Vagina (tissue), 2 donors: ENCODE measurements around the gene CCDC185. TPM values are rescaled to one million over a fixed set of nuclear protein-coding genes. Genes with fewer than 3 reads are reported as not detected.

Experiments
- DNase-seq, 2 donors: peaks; one replicate each; pipeline ENCODE4 v3.0.0-alpha.2; 2017; ENCODE audit errors: extremely low spot score in 2 of 2
- H3K27ac ChIP-seq: fragments of 200-600 bp; sonication (generic); one replicate; pipeline ENCODE4 v1.5.1; 2019
- H3K27me3 ChIP-seq: fragments of 200-600 bp; sonication (generic); one replicate; pipeline ENCODE4 v1.5.1; 2019
- H3K36me3 ChIP-seq, 2 donors: fragments of 200-600 bp; sonication (generic); one replicate each; pipeline ENCODE4 v1.5.1; 2017 to 2019
- H3K4me1 ChIP-seq: fragments of 200-600 bp; sonication (generic); one replicate; pipeline ENCODE4 v1.5.1; 2019
- H3K4me3 ChIP-seq, 2 donors: fragments of 200-600 bp; sonication (generic); 1 replicate in 1 of 2; 2 replicates in 1 of 2; pipeline ENCODE4 v1.5.1; 2016 to 2019
- H3K9me3 ChIP-seq: fragments of 200-600 bp; sonication (generic); one replicate; pipeline ENCODE4 v1.5.1; 2019
- POLR2A ChIP-seq, 2 donors: fragments of 450-650 bp; IDR thresholded peaks; one replicate each; pipeline ENCODE4 v1.6.1; 2017; ENCODE audit warnings: antibody characterized with exemption in 2 of 2, mild to moderate bottlenecking in 2 of 2, moderate library complexity in 2 of 2
- POLR2AphosphoS5 ChIP-seq, 2 donors: sonication (generic); formaldehyde crosslinking; IDR thresholded peaks; one replicate each; pipeline ENCODE4 v1.9.0; 2017; ENCODE audit warnings: antibody characterized with exemption in 2 of 2, mild to moderate bottlenecking in 2 of 2, low read depth in 1 of 2; ENCODE audit not compliant: insufficient read depth in 1 of 2
- intact Hi-C: fragments of 100-400 bp; cut with DNase I; formaldehyde crosslinking; loops from one replicate; pipeline ENCODE4 v1.15.1; 2023
- total RNA-seq: library from RNA; depleted of rRNA; stranded (reverse); fragments of >200 nt; gene quantifications from one replicate; pipeline ENCODE4 v1.2.3, GENCODE V29; 2016
- TF ChIP-seq, protein P1 (sequence below), 3 experiments: fragments of 450-650 bp in 2 of 3; fragments of 200-600 bp in 1 of 3; sonication (generic) in 1 of 3; IDR thresholded peaks; one replicate each; pipeline ENCODE4 v1.5.1; 2017 to 2019; ENCODE audit warnings: antibody characterized with exemption in 3 of 3, mild to moderate bottlenecking in 2 of 3, moderate library complexity in 2 of 3

The CCDC185 gene
- total RNA-seq, 1 donor from 2014 or later = not detected

DNA sequence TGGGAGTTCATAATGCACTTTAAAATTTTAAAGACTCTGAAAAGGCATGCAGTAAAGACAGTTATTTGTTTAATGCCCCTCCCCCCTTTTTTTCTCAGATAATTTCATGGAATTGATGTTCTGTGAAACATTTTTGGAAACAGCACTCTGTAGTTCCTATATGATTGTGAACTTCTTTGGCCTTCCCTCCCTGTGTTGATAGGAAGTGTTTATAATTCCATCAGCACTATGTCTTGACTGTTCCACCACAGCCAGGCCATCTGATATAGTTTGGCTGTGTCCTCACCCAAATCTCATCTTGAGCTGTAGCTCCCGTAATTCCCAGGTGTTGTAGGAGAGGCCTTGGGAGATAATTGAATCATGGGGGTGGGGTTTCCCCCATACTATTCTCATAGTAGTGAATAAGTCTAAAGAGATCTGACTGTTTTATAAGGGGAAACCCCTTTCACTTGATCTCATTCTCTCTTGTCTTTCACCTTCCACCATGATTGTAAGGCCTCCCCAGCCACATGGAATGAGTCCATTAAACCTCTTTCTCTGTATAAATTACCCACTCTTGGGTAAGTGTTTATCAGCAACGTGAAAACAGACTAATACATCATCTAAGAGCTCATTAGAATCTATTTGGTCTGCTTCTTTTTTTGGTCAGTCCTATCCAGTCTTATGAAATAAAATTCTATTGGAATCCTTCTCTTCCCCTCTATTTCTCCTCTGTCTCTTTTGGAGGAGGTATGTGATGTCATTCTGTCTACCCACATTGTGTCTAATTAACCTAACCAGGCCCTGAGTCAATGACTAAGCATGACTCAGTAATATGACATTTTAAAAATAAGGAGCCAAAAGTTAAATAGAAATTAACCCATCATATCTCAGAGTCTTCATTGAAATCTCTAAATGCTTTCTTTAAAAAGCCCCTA is 8.9 kb downstream of the CCDC185 start:
- no peaks in the 10 kb centered on the region for H3K9me3 ChIP-seq
- no peaks in the 10 kb centered on the region for H3K27me3 ChIP-seq
- H3K4me1 ChIP-seq = no peaks in the 10 kb centered on the region
- no peak for DNase-seq
- intact Hi-C loops = no loop called here
- no peak overlapping the region for H3K4me3 ChIP-seq
- no peak overlapping the region for H3K27ac ChIP-seq
- no peak for TF ChIP-seq POLR2A (IDR thresholded peaks at IDR 0.05)
- TF ChIP-seq, protein P1, sequence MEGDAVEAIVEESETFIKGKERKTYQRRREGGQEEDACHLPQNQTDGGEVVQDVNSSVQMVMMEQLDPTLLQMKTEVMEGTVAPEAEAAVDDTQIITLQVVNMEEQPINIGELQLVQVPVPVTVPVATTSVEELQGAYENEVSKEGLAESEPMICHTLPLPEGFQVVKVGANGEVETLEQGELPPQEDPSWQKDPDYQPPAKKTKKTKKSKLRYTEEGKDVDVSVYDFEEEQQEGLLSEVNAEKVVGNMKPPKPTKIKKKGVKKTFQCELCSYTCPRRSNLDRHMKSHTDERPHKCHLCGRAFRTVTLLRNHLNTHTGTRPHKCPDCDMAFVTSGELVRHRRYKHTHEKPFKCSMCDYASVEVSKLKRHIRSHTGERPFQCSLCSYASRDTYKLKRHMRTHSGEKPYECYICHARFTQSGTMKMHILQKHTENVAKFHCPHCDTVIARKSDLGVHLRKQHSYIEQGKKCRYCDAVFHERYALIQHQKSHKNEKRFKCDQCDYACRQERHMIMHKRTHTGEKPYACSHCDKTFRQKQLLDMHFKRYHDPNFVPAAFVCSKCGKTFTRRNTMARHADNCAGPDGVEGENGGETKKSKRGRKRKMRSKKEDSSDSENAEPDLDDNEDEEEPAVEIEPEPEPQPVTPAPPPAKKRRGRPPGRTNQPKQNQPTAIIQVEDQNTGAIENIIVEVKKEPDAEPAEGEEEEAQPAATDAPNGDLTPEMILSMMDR (IDR thresholded peaks at IDR 0.05) = no peak
- peak in 1 of 2 donors; percentile 56 for TF ChIP-seq POLR2AphosphoS5 (IDR thresholded peaks at IDR 0.05; ENCODE audit: insufficient read depth in 1 of 2, low read depth in 1 of 2)
- H3K36me3 ChIP-seq = no peaks in the 10 kb centered on the region

DNA sequence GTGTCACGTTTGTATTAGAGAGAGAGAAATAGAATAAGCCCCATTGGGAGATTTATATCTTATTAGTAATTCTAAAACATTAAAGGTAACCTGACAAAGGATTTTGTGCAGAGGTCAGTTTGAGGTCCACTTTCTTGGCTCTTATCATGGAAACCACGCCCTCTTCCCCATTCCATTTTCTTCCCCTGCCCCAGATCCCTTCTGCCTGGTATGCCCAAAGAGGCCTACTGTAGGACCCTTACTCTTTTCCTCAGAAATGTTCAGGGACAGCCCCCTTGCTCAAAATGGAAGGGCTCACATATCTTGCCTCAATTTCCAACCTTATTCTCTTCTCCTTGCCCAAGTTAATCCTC is 9.6 kb downstream of the CCDC185 start:
- intact Hi-C loops = no loop called here
- H3K27ac ChIP-seq = no peak overlapping the region
- H3K36me3 ChIP-seq = no peaks in the 10 kb centered on the region

DNA sequence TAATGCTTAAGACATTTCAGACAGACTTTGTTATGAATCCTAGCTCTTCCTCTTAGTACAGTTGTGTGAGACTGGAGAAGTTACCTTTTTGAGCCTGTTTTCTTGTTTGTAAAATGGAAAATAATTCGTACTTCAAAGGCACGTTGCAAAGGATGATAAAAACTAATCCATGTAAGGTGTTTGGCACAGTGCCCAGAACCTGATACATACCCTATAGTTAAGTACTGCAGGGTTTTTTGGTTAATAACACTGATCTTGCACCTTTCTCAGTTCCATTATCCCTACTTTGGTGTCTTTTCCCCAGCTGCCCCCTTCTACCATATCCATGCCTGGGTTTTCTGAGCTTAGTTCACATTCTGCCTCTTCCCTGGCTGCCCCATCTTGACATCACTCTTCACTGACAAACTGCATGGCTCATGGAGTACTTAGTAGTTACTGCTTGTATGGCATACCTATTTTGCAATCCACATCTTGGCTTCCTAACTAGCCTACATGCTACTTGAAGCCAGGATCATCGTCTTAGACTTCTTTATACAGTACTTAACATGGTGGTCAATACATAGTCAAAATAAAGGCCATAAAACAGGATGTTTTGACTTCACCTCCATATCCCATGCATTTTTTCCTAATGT is 10.1 kb downstream of the CCDC185 start:
- Histone ChIP-seq H3K27ac (no peak overlapping the region), H3K4me1 (no peaks in the 10 kb centered on the region), H3K4me3 (no peak overlapping the region), H3K9me3 (no peaks in the 10 kb centered on the region), H3K27me3 (no peaks in the 10 kb centered on the region), H3K36me3 (no peaks in the 10 kb centered on the region)
- DNase-seq = no peak
- intact Hi-C loops = no loop called here
- TF ChIP-seq POLR2AphosphoS5 (IDR thresholded peaks at IDR 0.05; ENCODE audit: insufficient read depth in 1 of 2, low read depth in 1 of 2) = no peak
- TF ChIP-seq POLR2A (IDR thresholded peaks at IDR 0.05) = no peak
- TF ChIP-seq, protein P1 (IDR thresholded peaks at IDR 0.05) = no peak

More for the DNA sequence above, 9.6 kb downstream of the CCDC185 start:
- Histone ChIP-seq H3K9me3 (no peaks in the 10 kb centered on the region), H3K4me1 (no peaks in the 10 kb centered on the region), H3K4me3 (no peak overlapping the region), H3K27me3 (no peaks in the 10 kb centered on the region)
- no peak for DNase-seq
- TF ChIP-seq, protein P1 (IDR thresholded peaks at IDR 0.05) = no peak
- TF ChIP-seq POLR2A (IDR thresholded peaks at IDR 0.05) = no peak
- TF ChIP-seq POLR2AphosphoS5 (IDR thresholded peaks at IDR 0.05; ENCODE audit: insufficient read depth in 1 of 2, low read depth in 1 of 2) = no peak

DNA sequence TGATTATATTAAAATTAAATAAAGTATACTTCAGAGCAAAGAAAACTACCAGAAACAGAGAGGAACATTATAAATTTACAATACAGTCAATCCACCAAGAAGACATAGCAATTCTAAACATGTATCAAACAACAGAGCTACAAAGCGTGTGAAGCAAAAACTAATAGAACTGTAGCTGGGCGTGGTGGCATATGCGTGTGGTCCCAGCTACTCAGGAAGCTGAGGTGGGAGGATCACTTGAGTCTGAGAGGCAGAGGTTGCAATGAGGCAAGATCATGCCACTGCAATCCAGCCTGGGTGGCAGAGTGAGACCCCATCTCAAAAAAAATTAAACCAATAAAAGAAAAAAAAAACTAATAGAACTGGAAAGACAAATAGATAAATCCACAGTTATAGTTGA is 12.3 kb downstream of the CCDC185 start:
- Histone ChIP-seq H3K36me3 (no peaks in the 10 kb centered on the region), H3K4me1 (no peaks in the 10 kb centered on the region), H3K4me3 (no peak overlapping the region), H3K27me3 (no peaks in the 10 kb centered on the region), H3K9me3 (no peaks in the 10 kb centered on the region), H3K27ac (no peak overlapping the region)
- TF ChIP-seq, protein P1 (IDR thresholded peaks at IDR 0.05) = no peak
- TF ChIP-seq POLR2AphosphoS5 (IDR thresholded peaks at IDR 0.05; ENCODE audit: insufficient read depth in 1 of 2, low read depth in 1 of 2) (no peak), POLR2A (IDR thresholded peaks at IDR 0.05) (no peak)
- DNase-seq = no peak
- intact Hi-C loops = no loop called here

DNA sequence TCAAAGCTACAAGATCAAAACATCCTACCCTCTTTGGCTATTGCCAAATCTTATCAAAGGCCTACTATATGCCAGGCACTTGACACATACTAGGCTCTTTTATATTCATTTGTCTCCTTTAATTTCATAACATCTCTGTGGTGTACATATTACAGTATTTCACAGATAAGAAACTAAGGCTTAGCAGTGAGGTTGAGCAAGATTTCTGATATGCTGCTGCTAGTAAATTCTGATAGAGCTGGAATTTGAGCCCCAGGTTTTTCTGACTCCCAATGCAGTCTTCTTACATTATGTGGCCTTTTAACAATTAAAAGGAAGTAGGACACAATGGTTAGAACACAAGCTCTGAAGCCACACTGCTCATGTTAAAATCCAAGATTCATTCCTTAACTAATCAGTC is 16.8 kb downstream of the CCDC185 start:
- H3K4me3 ChIP-seq = no peak overlapping the region
- no peaks in the 10 kb centered on the region for H3K4me1 ChIP-seq
- no peaks in the 10 kb centered on the region for H3K27me3 ChIP-seq
- no peak for DNase-seq
- intact Hi-C loops = no loop called here
- no peaks in the 10 kb centered on the region for H3K9me3 ChIP-seq
- no peak overlapping the region for H3K27ac ChIP-seq
- no peaks in the 10 kb centered on the region for H3K36me3 ChIP-seq
- no peak for TF ChIP-seq POLR2AphosphoS5 (IDR thresholded peaks at IDR 0.05; ENCODE audit: insufficient read depth in 1 of 2, low read depth in 1 of 2)
- no peak for TF ChIP-seq POLR2A (IDR thresholded peaks at IDR 0.05)
- TF ChIP-seq, protein P1 (IDR thresholded peaks at IDR 0.05) = no peak
